Ovary (tissue), 3 donors: ENCODE measurements around the gene L1CAM.

ENCODE experiments used
- CTCF ChIP-seq, 3 donors: fragments of 450-650 bp in 2 of 3; fragments of 200-600 bp in 1 of 3; IDR thresholded peaks; one replicate each; pipeline versions ENCODE4 v1.5.1 to v1.8.0; 2016 to 2022; ENCODE audit warnings: antibody characterized with exemption in 3 of 3, mild to moderate bottlenecking in 1 of 3
- EP300 ChIP-seq: sonication (generic); formaldehyde crosslinking; IDR thresholded peaks from one replicate; pipeline ENCODE4 v1.6.1; 2017; ENCODE audit warnings: antibody characterized with exemption
- POLR2A ChIP-seq: fragments of 450-650 bp; IDR thresholded peaks from one replicate; pipeline ENCODE4 v1.6.1; 2017; ENCODE audit warnings: antibody characterized with exemption, mild to moderate bottlenecking, moderate library complexity
- donor health status: DM: no; HTN: no; CAD: no.

GRCh38 chrX:153869473-153870287 is 16.3 kb downstream of the L1CAM start:
- TF ChIP-seq CTCF (IDR thresholded peaks at IDR 0.05): no peak
- no peak for TF ChIP-seq POLR2A
- no peak for TF ChIP-seq EP300
